ENCODE measurements around the gene KRT5.

DNA sequence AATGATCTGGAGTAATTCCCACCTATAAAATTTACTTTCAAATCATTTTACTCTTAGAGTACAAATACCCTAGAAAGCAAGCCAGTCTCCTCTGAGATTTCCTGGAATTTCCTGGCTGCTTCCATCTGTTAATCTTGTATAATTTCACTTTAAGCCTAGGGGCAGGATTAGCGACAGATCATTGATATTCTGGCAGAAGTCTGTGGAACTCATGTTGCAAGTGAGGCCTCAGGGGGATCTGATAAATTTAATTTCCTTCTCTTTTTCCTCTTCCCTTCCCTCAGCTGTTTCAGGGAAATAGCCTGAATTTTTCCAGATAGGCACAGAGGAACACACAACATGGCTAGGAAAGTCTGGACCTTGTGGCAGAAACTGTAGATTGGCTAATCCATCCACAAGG, 21.2 kb downstream of the KRT5 start:
- TF ChIP-seq, protein P1, sequence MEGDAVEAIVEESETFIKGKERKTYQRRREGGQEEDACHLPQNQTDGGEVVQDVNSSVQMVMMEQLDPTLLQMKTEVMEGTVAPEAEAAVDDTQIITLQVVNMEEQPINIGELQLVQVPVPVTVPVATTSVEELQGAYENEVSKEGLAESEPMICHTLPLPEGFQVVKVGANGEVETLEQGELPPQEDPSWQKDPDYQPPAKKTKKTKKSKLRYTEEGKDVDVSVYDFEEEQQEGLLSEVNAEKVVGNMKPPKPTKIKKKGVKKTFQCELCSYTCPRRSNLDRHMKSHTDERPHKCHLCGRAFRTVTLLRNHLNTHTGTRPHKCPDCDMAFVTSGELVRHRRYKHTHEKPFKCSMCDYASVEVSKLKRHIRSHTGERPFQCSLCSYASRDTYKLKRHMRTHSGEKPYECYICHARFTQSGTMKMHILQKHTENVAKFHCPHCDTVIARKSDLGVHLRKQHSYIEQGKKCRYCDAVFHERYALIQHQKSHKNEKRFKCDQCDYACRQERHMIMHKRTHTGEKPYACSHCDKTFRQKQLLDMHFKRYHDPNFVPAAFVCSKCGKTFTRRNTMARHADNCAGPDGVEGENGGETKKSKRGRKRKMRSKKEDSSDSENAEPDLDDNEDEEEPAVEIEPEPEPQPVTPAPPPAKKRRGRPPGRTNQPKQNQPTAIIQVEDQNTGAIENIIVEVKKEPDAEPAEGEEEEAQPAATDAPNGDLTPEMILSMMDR (conservative IDR thresholded peaks at IDR 0.05; ENCODE audit: low read length), result no peak
- TF ChIP-seq EZH2phosphoT487 (IDR thresholded peaks at IDR 0.05; ENCODE audit: borderline replicate concordance, low read depth, low read length), result no peak
